ENCODE results near the gene LRP1.

LRP1 gene

DNA sequence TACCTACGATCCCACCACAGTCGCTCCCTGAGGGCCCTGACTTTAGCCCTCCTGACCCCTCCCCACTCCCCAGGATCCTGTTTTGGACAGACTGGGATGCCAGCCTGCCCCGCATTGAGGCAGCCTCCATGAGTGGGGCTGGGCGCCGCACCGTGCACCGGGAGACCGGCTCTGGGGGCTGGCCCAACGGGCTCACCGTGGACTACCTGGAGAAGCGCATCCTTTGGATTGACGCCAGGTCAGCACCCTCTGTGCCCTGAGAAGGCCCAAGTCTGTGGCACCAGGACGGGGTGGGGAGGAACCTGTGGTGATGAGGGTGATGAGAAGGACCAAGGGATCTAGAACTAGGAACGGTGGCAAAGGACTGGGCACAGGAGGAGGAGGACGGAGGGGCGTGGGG, 49.1 kb downstream of the LRP1 start:
- DNase-seq, result no peak

DNA sequence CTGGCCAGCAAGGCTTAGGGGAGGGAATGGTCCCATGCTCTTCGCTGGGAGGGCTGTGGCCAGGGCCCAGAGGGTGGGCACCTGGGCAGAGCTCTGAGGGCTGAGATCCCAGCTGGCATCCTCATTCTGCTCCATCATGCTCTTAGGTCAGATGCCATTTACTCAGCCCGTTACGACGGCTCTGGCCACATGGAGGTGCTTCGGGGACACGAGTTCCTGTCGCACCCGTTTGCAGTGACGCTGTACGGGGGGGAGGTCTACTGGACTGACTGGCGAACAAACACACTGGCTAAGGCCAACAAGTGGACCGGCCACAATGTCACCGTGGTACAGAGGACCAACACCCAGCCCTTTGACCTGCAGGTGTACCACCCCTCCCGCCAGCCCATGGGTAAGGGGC, 49.9 kb downstream of the LRP1 start:
- no peak for DNase-seq

DNA sequence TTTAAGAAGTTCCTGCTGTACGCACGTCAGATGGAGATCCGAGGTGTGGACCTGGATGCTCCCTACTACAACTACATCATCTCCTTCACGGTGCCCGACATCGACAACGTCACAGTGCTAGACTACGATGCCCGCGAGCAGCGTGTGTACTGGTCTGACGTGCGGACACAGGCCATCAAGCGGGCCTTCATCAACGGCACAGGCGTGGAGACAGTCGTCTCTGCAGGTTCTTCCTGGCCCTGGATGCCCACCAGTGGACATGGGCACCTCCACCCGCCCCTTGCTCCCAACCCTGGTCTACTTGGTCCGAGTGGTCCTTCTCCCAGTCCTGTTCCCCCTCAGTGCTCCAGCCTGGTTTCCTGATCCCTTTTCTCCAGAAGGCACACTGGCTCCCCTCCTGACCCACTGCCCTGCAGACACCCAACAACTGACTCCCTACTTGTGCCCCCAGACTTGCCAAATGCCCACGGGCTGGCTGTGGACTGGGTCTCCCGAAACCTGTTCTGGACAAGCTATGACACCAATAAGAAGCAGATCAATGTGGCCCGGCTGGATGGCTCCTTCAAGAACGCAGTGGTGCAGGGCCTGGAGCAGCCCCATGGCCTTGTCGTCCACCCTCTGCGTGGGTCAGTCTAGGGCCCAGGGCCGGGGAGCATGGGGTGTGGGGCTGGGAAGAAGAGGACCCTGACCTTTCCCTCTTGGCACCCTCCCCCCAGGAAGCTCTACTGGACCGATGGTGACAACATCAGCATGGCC, 51.2 kb downstream of the LRP1 start:
- no peak for DNase-seq

DNA sequence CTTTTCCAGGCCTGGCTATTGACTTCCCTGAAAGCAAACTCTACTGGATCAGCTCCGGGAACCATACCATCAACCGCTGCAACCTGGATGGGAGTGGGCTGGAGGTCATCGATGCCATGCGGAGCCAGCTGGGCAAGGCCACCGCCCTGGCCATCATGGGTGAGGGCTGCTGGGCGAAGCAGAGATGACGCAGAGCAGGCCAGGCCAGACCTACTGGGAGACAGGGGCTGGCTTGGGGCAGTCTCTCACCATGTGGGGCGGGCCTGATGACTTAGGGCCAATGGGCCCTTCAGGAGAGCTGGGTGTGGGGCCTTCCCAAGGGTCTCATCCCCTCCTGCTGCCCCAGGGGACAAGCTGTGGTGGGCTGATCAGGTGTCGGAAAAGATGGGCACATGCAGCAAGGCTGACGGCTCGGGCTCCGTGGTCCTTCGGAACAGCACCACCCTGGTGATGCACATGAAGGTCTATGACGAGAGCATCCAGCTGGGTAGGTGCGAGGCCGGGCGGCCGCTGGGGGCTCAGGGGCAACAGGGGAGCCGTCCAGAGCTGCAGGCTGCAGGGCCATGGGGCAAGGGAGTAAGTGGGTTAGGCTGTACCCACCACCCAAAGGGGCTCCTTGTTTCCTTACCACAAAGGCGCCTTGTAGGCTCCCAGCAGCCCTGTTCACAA, 52.2 kb downstream of the LRP1 start:
- no peak for DNase-seq

DNA sequence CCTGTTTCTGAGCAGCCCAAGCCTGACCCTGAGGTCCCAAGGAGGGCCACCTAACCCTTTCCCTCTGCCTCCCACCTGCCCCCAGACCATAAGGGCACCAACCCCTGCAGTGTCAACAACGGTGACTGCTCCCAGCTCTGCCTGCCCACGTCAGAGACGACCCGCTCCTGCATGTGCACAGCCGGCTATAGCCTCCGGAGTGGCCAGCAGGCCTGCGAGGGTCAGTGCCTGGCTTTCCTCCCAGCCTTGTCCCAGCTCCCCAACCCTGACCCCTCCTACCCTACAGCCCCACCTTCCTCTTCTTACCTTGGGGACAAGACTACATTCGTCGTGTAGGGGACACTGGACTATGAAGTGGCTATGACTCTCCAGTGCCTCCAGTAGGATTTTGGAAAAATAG, 52.8 kb downstream of the LRP1 start:
- DNase-seq, result no peak

DNA sequence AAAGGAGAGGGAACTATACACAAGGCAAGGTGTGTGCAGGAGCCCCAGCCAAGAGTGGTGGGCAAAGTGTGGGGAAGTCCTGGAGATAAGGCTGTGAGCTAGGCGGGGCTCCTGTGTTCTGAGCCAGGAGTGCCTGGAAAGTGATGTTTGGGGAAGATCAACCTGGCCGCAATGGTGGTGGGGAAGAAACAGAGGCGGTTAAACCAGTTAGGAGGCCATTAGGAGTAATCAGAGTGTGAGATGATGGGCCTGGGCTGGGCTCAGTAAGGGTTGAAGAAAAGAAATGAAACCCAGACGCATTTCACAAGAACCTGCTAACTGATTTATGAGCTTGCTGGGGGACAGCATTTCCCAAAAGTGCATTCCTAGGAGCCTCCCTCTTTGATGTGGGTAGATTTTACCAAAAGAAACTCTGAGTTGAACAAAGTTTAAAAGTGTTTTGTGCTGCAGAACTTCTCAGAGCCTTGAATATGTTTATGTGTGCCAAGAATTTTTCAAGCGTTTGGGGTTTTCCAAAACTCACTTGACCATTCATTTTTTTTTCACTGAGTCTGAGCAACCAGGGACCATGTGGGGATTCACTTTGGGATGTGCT, 53.4 kb downstream of the LRP1 start:
- DNase-seq, result no peak

DNA sequence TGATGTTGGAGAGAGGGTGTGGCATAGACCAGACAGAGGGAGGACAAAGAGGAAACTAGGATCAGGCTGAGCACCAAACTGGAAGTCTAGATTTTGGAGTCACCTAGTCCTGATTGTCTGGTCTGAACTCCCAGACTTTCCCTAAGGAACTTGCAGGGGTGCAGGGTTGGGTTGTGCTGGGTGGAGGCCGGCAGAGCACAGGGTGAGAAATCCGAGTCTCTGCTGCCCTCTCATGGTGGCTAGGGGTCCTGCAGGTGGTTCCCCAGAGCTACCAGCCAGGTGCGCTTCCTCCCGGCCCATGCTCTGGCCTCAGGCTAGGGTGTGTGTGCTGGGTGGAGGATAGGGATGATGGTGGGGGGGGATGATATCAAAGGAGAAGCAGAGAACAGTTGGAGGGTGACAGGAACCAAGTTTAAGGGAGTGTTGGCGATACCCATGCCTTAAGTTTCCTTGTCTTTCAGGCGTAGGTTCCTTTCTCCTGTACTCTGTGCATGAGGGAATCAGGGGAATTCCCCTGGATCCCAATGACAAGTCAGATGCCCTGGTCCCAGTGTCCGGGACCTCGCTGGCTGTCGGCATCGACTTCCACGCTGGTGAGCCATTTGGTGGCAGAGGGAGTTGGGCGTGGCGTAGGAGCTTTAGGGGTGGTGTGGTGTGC, 54.8 kb downstream of the LRP1 start:
- DNase-seq, result peak; percentile 70

DNA sequence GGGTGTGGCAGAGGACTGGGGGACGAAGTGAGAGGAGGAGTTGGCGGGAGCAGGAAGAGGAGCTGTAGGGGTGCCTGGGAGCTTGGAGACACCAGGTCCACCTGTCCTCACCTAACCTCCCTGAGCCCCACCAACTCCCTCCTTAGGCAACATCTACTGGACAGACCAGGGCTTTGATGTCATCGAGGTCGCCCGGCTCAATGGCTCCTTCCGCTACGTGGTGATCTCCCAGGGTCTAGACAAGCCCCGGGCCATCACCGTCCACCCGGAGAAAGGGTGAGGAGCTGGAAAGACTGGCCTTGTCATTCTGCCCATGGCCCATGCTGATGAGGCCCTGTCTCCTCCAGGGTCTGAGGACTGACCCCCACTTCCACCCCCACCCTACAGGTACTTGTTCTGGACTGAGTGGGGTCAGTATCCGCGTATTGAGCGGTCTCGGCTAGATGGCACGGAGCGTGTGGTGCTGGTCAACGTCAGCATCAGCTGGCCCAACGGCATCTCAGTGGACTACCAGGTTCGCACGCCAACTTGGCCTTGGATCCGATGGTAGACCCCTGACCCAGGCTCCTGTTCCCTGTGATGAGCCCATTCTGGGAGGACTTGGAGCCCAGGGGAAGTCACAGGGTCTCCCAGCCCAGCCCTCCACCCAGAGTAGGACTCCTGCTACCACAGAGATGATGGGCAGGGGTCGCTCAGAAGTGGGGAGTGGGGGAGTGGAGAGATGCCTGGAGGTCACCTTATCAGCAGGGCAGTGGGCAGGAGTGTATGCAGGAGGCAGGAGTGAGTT, 55.8 kb downstream of the LRP1 start:
- DNase-seq, result no peak

DNA sequence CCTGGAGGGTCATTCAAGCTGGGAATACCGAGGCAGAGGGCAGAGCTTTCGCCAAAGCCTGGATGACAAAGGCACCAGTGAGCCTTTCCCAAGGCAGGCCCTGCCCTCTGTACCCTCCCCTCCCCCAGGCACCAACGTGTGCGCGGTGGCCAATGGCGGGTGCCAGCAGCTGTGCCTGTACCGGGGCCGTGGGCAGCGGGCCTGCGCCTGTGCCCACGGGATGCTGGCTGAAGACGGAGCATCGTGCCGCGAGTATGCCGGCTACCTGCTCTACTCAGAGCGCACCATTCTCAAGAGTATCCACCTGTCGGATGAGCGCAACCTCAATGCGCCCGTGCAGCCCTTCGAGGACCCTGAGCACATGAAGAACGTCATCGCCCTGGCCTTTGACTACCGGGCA, 57.1 kb downstream of the LRP1 start:
- no peak for DNase-seq

DNA sequence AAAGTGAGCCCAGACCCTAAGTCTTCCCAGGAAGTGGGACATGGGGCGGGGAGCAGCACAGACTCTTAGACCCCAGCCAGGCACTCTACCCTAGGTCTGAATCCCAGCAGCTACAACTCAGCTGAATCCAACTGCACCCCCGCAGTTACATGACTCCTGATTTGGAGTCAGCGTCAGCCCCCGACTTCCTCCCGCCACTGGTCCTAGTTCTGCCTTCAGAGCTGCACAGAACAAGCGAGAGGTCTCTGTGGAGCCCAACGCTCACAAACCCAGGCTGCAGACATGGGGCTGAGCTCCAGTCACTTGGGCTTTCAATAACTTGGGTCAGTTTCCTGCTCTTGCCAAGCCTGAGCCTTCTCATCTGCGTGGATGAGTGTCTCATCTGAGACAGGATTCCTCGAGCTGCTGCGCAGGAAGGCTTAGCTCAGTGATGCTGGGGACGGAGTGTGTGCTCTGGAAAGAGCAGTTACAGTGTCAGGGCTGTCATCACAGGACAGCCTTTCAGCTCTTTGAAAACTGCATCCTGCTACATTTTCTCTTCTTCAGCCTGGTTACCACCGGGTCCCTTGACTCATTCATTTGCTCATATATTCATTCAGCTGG, 57.7 kb downstream of the LRP1 start:
- DNase-seq, result no peak

DNA sequence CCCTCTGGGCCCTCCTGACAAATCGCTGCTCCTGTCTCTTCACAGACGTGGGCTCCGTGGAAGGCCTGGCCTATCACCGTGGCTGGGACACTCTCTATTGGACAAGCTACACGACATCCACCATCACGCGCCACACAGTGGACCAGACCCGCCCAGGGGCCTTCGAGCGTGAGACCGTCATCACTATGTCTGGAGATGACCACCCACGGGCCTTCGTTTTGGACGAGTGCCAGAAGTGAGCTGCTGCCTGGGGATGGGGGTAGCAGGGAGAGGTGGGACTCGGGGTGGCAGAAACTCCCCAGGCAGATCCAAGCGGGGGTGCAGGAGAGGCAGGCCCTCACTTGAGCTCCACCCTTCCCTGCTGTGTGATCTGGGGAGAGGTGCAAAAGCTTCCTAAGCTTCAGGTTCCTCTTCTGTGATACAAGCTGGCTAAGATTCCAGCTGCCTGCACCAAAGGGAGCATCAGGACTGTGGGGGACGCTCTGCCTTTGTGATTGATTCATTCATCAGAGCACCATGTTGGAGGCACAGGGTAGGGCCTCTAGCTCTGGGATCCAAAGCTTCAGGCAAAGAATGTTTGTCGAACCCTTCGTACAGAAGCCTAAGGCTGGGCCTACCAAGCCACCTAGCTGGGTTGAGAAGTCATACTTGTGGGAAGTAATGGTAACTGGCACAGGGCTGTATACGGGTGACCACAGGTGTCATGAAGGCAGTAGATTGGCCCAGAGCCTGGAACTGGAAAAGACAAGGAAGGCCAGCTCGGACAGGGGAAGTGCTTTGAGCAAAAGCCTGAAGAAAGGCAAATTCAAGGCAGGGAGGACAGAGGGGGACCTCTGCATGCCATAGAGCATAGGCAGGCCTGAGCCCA, 59.2 kb downstream of the LRP1 start:
- DNase-seq, result no peak

DNA sequence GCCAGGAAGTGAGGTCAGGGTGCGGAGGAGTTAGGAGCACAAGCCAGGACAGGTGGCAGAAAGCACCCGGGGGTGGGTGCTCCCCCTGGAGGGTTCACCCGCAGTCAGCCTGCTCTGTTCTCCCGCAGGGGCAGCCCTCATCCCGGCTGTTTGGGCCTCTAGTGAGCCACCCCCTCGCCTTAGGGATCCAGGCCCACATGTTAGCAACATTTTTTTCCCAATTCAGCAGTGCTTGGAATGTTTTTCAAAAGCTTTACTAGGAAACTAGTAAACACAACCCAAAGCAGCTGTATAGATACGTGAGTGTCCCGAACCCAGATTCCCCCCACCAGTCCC, 59.8 kb downstream of the LRP1 start:
- DNase-seq, result no peak

DNA sequence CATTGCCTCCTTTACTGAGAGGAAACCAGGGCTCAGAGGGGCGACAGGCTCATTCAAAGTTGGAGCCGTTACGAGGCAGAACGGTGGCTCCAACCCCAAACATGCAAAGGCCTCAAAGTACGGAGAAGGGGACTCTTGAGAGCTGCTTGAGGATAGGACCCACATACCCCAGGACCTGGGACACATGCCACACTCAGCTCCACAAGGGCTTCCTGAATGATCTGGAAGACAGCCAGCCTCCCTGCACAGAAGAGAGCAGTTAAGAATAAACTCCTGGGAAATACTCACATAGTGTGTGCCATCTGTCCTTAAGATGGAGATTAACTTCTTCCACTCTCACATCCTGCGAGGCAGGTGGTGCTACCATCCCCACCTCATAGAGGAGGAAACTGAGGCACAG, 61.8 kb downstream of the LRP1 start:
- DNase-seq, result peak; percentile 15

DNA sequence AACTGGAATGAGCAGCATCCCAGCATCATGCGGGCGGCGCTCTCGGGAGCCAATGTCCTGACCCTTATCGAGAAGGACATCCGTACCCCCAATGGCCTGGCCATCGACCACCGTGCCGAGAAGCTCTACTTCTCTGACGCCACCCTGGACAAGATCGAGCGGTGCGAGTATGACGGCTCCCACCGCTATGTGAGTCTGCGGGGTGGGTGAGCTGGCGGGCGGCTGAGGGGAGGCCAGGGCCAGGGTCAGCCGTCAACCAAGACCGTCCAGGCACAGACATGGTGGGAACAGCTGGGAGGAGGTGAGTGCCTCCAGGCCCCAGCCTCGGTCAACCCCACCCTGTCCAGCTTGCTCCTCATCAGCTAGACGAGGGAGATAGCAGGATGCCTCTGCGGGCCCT, 62.5 kb downstream of the LRP1 start:
- DNase-seq, result no peak

DNA sequence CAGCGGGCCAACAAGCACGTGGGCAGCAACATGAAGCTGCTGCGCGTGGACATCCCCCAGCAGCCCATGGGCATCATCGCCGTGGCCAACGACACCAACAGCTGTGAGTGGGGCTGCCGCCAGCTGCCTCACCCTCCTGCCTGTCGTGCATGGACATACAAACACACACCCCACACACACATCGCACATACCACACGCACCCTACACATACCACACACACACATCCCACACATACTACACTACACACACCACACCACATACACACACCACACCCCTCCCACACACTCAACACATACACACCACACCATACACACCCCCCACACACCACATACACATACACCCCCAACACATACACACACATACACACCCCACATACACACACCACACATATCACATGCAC, 63.1 kb downstream of the LRP1 start:
- no peak for DNase-seq

DNA sequence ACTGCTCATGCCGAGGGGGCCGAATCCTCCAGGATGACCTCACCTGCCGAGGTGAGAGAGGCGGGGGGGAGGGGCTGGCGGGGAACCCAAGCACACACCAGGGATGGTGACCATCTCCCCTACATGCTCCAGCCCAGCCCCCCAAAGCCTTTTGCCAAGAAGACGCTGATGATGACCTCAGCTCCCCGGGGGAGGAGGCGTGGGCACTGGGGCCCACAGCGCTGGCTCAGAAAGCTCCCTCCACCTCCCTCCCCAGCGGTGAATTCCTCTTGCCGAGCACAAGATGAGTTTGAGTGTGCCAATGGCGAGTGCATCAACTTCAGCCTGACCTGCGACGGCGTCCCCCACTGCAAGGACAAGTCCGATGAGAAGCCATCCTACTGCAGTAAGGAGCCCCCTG, 64.6 kb downstream of the LRP1 start:
- DNase-seq, result no peak

DNA sequence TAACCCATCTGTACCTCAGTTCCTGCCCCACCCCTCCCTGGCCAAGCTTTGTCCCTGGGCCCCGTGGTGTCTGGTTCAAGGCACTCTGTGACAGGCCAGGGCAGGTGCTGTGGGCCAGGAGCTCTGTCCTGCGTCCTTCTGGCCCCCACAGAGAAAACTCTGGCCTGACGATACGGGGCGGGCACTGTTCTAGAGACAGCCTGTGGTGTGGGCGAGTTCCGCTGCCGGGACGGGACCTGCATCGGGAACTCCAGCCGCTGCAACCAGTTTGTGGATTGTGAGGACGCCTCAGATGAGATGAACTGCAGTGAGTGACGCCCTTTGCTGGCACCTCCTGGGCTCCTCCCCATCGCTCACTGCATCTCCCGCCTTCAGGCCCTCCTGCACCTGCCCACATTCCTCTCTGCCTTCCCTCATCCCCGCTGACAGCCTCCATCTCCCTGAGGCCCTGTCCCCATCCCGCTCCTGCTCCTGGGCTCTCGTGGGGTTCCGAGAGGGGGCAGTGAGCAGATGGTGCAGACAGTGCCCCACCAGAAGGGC, 65.5 kb downstream of the LRP1 start:
- no peak for DNase-seq

DNA sequence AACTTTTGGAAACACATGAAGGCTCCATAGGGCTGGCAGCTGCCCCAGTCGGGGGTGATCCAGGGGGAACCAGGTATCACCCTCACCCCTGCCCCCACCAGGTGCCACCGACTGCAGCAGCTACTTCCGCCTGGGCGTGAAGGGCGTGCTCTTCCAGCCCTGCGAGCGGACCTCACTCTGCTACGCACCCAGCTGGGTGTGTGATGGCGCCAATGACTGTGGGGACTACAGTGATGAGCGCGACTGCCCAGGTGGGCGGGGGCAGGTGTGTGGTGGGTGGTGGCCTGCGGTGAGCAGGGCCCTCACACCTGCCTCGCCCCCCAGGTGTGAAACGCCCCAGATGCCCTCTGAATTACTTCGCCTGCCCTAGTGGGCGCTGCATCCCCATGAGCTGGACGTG, 66.0 kb downstream of the LRP1 start:
- no peak for DNase-seq

DNA sequence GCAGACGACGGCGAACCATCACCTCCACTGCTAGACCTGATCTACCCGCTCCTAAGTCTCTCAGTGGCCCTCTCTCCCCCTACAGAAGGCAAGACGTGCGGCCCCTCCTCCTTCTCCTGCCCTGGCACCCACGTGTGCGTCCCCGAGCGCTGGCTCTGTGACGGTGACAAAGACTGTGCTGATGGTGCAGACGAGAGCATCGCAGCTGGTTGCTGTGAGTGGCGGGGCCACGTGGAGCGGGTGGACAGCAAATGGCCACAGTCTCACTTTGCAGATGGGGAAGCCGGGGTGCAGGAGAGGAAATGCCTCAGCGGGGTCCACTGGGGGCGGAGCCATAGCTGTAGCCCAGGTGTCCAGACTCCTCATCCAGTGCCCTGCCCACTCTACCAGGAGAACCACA, 66.9 kb downstream of the LRP1 start:
- no peak for DNase-seq

DNA sequence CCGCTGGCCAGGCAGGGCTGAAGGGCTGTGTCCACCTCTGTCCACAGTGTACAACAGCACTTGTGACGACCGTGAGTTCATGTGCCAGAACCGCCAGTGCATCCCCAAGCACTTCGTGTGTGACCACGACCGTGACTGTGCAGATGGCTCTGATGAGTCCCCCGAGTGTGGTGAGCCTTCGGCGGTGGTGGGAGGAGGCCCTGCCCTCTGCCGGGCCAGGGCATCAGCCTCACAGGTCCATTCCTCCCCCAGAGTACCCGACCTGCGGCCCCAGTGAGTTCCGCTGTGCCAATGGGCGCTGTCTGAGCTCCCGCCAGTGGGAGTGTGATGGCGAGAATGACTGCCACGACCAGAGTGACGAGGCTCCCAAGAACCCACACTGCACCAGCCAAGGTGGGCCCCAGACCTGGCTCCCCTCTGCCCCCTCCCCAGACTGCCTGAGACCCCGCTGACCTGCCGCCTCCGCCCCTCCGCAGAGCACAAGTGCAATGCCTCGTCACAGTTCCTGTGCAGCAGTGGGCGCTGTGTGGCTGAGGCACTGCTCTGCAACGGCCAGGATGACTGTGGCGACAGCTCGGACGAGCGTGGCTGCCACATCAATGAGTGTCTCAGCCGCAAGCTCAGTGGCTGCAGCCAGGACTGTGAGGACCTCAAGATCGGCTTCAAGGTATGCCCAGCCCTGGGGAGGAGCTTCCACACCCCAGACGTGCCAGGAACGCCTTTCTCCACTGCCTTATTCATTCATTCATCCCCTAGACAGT, 67.5 kb downstream of the LRP1 start:
- no peak for DNase-seq

DNA sequence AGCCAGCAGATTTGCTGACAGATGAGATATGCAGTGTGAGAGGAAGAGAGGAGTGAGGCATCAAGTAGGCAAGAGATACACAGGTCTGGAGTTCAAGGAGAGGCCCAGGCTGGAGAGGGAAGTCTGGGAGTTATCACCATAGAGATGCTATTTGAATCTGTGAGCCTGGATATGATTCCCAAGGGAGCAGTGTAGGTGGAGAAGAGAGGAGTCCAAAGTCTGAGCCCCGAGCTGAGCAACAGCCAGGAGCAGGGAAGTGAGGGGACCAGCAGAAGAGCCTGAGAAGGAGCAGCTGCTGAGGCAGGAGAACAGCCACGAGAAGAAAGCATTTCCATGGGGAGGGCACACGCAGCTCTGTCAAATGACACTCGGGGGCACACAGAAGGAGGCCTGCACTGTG, 68.2 kb downstream of the LRP1 start:
- DNase-seq, result no peak

Measured in NCI-H1694 (cell line).